LNCaP clone FGC (cell line): ENCODE measurements around the gene SAMD4A.
"Not testable (repeated sequence)": the region's sequence is repeated elsewhere in the genome, so short reads cannot be mapped to it uniquely, and the experiment has no call there.

Source experiments
- DNase-seq: peaks from one replicate; pipeline ENCODE4 v3.0.0-alpha.2; 2011; ENCODE audit warnings: low read depth
- H3K4me3 ChIP-seq: 2 replicates; pipeline ENCODE4 v1.5.1; 2011; ENCODE audit warnings: mild to moderate bottlenecking, low read depth, low read length, control low read depth
- CTCF ChIP-seq: IDR thresholded peaks from 2 replicates; pipeline ENCODE4 v1.5.1; 2012; ENCODE audit warnings: mild to moderate bottlenecking; ENCODE audit not compliant: control insufficient read depth, insufficient read depth; ENCODE audit errors: extremely low read depth

Gene SAMD4A

GRCh38 chr14:54796961-54797360 is 230.0 kb downstream of the SAMD4A start:
- H3K4me3 ChIP-seq = no peak overlapping the region
- TF ChIP-seq CTCF = no peak
- no peak for DNase-seq

GRCh38 chr14:54797556-54797955 is 230.6 kb downstream of the SAMD4A start:
- no peak for DNase-seq
- no peak for TF ChIP-seq CTCF
- no peak overlapping the region for H3K4me3 ChIP-seq

GRCh38 chr14:54797986-54798385 is 231.1 kb downstream of the SAMD4A start:
- no peak overlapping the region for H3K4me3 ChIP-seq
- no peak for DNase-seq
- no peak for TF ChIP-seq CTCF

GRCh38 chr14:54798465-54799124 is 231.7 kb downstream of the SAMD4A start:
- DNase-seq = no peak

GRCh38 chr14:54801482-54801881 is 234.6 kb downstream of the SAMD4A start:
- DNase-seq, H3K4me3 ChIP-seq: not testable (repeated sequence)

More at GRCh38 chr14:54798465-54799124, 231.7 kb downstream of the SAMD4A start:
- H3K4me3 ChIP-seq = no peak overlapping the region
- no peak for TF ChIP-seq CTCF

GRCh38 chr14:54803396-54803795 is 236.5 kb downstream of the SAMD4A start:
- no peak for TF ChIP-seq CTCF
- no peak for DNase-seq
- no peak overlapping the region for H3K4me3 ChIP-seq

- no peak overlapping the region for H3K4me3 ChIP-seq
- DNase-seq = no peak
- TF ChIP-seq CTCF = no peak
Observed at GRCh38 chr14:54803926-54804537, 237.1 kb downstream of the SAMD4A start.
